HG03066 (cell line): ENCODE data around the gene TRIM44.
"Not testable (repeated sequence)": the region's sequence is repeated elsewhere in the genome, so short reads cannot be mapped to it uniquely, and the experiment has no call there.

Source experiments
- ATAC-seq: cut with Tn5 transposase; IDR thresholded peaks from one replicate; pipeline ENCODE4 v1.9.1; 2021; ENCODE audit warnings: low read depth; ENCODE audit not compliant: unreplicated experiment

TRIM44 gene

GRCh38 chr11:35668350-35668749 is 5.8 kb downstream of the TRIM44 start:
- ATAC-seq: not testable (repeated sequence)

DNA sequence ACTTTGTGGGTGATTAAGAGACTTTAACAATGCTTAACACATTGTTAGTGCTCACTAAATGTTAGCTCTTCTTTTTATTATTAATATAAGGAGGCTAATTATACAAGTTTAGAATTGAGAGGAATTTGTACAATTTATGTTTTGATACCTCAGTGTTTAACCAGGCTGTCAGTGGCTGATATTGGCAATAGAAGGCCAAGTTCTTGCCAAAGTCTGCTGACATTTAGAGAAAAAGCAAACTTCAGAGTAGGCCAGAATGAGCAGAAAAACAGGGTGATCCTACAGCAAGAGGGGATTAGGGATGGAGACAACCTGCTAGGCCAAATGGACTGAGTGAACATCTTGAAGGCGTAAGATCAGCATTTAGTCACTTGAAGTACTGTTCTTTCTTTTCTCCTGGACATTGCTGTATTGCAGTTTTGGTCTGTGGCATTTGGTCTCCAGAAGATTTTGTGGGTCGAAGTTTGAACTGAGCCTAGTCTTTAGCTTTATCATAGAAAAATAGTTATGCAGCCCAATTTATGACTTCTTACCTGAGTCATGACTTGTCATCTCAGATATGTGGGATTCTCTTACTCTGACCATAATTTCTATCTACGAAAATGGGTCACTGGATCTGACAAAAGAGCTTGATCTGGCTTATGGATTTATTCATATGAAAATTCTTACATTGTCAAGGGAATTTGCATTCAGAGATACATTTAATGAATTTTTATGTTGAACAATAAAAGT is 9.0 kb downstream of the TRIM44 start:
- ATAC-seq: no peak

DNA sequence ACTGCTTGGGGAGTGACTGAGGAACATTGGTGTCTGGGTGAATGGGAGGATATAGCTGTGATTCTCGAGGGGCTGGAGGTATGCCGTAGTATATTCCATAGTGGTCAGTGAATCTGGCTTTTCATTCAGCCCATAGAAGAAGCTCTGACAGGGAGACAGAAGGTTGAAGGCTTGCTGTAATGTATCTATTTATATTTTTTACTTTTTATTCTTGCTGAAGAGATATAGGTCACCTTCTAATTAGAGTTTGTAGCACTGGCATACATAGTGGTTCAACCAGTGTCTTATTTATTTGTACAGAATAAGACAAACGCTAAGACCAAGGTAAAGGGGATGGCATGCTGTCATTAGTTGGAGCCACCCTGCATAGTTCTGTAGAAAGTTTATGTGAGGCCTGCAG is 10.0 kb downstream of the TRIM44 start:
- ATAC-seq: no peak

DNA sequence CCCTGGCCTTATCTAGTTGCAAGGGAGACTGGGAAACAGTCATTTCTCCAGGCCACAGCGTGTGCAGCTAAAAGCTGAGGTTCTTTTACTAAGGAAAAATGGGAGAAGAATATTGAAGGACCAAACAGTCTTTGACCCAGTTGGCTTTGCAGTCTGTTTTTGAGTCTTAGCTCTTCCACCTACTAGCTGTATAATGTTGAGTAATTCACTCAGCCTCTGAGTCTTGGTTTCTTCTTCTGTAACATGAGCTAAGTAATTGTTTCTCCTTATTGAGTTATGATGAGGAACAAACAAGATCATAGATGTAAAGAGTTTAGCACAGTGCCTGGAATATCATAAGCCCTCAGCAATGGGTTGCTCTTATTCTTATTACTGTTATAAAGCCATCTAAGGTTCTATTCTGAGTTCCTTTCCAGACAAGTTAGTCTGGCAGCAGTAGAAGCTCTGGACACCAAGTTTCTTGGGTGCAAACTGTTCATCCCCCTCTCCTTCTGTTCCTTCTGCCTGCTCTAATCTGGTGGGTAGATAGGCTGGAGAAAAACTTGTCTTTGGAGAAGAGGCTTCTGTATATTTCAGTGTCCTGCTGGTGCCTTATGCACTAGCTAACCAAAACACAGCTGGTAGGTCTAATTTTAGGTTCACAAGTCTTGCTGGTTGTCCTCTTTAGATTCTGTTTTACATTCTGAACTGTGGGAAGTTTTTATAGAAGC is 13.5 kb downstream of the TRIM44 start:
- peak; percentile 55 for ATAC-seq

DNA sequence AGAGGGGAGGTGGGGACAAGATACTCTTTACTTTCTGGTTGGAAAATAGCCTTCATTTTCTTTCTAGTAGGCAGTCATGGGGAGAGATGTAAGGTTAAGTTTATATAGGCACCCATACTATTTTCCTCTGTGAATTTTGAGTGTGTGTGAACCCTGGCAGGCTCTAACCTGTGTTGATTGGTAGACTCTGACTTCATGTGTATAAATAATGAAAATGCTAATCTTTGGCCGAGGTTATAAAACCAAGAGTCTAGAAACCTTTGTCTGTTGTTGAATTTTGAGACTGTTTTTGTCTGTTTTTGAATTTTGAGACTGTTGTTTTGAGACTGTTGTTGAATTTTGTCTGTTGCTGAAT is 14.0 kb downstream of the TRIM44 start:
- ATAC-seq: no peak

DNA sequence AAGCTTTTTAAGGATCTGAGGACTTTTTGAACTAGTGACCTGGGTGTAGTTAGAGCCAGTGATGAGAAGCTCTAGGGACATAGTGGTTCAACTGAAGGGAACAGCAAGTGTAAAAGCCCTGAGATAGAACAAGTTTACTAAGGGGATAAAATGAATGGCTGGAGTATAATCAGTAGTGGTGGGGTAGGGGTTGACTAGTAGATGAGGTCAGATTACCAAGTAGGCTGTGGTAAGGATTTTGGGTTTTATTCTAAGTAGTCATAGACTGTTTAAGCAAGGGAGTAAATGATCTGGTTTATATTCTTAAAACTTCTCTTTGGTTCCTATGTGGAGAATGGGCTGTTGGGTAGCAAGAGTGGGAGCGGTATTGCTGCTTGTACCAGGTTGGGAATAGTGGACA is 15.3 kb downstream of the TRIM44 start:
- ATAC-seq: no peak

DNA sequence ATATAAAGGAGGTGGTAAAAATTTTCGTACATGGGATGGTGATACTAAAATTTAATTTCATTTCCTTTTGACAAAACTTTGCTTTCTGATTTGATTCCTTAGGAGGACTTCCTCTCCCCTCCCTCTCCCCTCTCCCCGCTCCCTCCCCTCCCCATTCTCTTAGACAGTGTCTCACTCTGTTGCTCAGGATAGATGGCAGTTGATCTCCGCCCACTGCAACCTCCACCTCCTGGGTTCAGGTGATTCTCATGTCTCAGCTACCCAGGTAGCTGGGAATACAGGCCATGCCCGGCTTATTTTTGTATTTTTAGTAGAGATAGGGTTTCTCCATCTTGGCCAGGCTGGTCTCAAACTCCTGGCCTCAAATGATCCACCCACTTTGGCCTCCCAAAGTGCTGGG is 15.9 kb downstream of the TRIM44 start:
- ATAC-seq: no peak

- no peak for ATAC-seq
These were observed 16.4 kb downstream of the TRIM44 start for GRCh38 chr11:35678975-35679374.

GRCh38 chr11:35680506-35680905 is 17.9 kb downstream of the TRIM44 start:
- ATAC-seq: no peak

- ATAC-seq: no peak
These were observed 18.7 kb downstream of the TRIM44 start for GRCh38 chr11:35681163-35681767.

GRCh38 chr11:35682230-35683173 is 19.9 kb downstream of the TRIM44 start:
- ATAC-seq: no peak

GRCh38 chr11:35683728-35684339 is 21.3 kb downstream of the TRIM44 start:
- ATAC-seq: peak; percentile 73

- ATAC-seq: no peak
These were observed 25.4 kb downstream of the TRIM44 start for GRCh38 chr11:35688023-35688422.

DNA sequence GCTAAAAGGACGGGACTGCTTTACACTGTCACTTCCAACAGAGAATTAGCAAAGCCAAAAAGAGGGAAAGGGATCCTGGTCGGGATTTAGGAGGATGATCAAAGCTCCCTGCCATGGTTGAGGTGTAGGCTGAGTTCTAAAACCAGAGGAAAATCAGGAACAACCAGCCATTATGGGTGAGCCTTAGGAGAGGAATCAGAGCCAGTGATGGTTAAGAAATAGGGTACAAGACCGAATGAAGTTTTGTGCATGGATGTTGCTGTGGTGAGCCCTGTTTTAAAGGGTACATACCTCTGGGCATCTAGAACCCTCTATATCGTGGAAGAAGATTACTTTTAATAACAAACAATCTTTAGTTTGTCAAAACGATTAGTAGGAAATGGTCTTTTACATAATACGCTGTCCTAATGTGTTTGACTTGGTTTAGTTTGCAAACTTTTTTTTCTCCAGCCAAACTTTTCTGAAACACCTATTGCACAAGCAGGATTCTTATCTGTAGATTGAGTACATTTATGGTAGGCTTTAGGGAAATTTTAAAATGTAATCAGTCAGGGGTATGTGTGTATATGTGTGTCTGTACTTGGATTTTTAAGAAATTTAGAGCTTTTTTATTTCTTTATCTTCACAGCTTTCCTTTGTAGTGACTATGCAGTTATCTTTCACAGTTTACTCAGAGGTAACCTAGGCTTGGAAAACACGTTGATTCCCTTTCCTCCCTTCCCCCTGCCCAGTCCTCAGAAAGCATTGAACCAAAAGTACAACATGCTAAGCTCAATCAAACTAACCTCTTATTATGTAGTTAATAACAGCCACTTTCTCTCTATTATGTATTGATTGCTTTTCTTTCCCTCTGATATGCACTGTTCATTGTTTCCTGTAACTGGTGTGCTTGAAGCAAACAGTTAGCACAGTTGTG is 26.8 kb downstream of the TRIM44 start:
- ATAC-seq: no peak

- no peak for ATAC-seq
These were observed 39.6 kb downstream of the TRIM44 start for GRCh38 chr11:35702126-35702525.

DNA sequence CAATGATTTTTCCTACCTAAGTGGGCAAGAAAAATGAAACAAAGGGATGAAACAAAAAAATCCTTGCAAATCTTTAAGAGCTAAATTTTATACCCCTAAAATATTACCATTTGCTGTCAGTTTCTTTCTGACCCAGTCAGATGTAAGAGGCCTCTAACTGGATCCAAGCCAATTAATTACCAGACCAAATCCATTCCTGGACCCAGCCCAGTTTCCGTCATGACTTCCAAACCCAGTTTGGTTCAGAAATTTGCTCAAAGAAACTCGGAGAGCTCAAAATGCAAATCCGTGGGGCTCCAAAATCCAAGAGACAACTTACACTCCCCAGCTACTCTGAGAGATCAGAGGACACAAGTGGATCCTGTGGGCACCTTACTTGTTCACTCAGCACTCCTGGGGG is 46.8 kb downstream of the TRIM44 start:
- ATAC-seq: no peak

GRCh38 chr11:35711173-35711910 is 48.8 kb downstream of the TRIM44 start:
- no peak for ATAC-seq

DNA sequence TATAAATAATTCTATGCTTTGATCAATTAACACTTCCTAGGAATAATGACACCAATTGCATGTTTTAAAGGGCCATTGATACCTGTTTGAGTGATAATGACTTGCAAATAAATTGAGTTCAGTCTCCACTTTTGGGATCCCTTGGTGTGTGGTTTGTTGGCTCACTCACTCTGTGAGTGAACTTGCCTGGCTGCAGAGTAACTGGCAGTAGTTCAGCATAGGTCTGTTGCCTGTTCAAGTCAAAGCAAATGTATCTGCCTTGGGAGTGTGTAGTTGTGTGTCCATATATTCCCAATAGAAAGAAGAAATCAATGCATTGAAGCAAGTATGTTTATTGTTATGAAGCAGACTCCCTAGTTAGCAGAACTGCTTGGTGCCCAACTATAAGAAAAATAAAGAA is 49.3 kb downstream of the TRIM44 start:
- no peak for ATAC-seq

GRCh38 chr11:35712533-35712932 is 50.0 kb downstream of the TRIM44 start:
- no peak for ATAC-seq
